Measurements from ENCODE around the gene ZMYND11.
"Not testable (repeated sequence)": the region's sequence is repeated elsewhere in the genome, so short reads cannot be mapped to it uniquely, and the experiment has no call there.

DNA sequence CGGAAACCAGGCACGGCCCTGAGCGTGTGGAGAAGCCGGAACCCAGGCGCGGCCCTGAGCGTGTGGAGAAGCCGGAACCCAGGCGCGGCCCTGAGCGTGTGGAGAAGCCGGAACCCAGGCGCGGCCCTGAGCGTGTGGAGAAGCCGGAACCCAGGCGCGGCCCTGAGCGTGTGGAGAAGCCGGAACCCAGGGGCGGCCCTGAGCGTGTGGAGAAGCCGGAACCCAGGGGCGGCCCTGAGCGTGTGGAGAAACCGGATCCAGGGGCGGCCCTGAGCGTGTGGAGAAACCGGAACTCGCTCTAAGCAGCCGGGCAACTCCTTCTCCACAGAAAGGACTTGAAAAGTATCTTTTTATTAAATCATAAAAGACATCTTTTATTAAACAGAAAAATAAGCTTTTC is 165.3 kb downstream of the ZMYND11 start:
- not testable (repeated sequence) for TF ChIP-seq TAF1 (IDR thresholded peaks at IDR 0.05; ENCODE audit: borderline replicate concordance, low read depth, low read length); POLR2AphosphoS5 (IDR thresholded peaks at IDR 0.05; ENCODE audit: low read depth, low read length); POLR2A (IDR thresholded peaks at IDR 0.05; ENCODE audit: low read depth, low read length)

Measured in GM12892 (cell line).